ENCODE results near the gene NSMF. TPM values are rescaled to one million over a fixed set of nuclear protein-coding genes. Genes with fewer than 3 reads are reported as not detected.

The NSMF gene
- total and polyA plus RNA-seq, 2 experiments from 2014 or later, result 20.3 to 103 TPM

DNA sequence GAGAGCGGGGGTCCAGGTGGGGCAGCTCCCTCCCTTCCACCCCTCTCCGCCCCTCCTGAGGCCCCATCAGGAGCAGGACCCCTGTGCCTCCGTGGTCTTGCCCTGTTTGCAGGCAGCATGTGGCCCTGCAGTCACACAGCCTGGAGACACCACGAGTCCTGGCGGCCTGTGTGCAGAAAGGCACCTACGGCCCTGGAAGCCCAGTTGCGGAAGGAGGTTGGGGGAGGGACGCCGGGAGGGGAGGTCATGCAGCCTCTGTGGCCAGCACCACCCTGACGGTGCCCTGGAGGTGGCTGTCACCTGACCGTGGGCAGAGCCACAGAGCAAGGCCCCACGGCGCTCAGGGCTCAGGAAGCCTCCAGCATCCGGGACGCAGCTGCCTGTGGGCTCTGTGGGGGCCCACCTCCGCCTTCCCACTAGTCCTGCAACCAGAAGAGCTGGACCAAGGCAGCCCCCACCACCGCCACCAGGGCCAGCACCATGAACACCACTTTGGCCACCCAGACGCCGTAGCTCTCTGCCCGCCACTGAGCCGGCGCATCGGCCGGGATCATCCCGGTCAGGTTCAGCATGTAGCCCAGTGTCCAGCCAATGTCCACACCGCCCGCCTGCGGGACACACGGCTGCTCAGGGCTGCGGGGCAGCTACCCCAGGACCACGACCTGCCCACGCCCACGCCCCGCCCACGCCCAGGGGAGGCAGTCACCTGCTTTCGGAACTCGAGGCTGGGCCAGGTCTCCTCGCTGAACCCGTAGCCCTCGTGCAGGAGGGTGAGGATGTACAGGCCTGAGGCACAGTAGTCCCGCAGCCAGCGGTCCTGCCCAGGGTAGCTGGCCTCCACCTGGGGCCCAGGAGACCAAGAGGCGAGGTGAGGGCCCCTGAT lies 24.4 kb downstream of the NSMF start:
- H3K4me3 Mint-ChIP-seq, result no peak overlapping the region
- ATAC-seq, result no peak
- H3K9me2 ChIP-seq (ENCODE audit: insufficient read depth), result no peaks in the 10 kb centered on the region

More for the DNA sequence above, 24.4 kb downstream of the NSMF start:
- Histone ChIP-seq H3K79me2 (replicated peaks; ENCODE audit: insufficient read depth) (no peaks in the 10 kb centered on the region), H3K4me3 (no peak overlapping the region), H3K27me3 (ENCODE audit: insufficient read depth) (no peaks in the 10 kb centered on the region), H3K4me2 (no peak overlapping the region), H3K4me1 (ENCODE audit: insufficient read depth) (no peaks in the 10 kb centered on the region), H3F3A (replicated peaks; ENCODE audit: low read depth) (no peaks in the 10 kb centered on the region), H4K20me1 (replicated peaks; ENCODE audit: insufficient read depth) (no peaks in the 10 kb centered on the region), H2AFZ (no peak overlapping the region), H3K27ac (ENCODE audit: low read depth) (no peak overlapping the region), H3K36me3 (ENCODE audit: insufficient read depth) (no peaks in the 10 kb centered on the region)
- TF ChIP-seq, protein P1, sequence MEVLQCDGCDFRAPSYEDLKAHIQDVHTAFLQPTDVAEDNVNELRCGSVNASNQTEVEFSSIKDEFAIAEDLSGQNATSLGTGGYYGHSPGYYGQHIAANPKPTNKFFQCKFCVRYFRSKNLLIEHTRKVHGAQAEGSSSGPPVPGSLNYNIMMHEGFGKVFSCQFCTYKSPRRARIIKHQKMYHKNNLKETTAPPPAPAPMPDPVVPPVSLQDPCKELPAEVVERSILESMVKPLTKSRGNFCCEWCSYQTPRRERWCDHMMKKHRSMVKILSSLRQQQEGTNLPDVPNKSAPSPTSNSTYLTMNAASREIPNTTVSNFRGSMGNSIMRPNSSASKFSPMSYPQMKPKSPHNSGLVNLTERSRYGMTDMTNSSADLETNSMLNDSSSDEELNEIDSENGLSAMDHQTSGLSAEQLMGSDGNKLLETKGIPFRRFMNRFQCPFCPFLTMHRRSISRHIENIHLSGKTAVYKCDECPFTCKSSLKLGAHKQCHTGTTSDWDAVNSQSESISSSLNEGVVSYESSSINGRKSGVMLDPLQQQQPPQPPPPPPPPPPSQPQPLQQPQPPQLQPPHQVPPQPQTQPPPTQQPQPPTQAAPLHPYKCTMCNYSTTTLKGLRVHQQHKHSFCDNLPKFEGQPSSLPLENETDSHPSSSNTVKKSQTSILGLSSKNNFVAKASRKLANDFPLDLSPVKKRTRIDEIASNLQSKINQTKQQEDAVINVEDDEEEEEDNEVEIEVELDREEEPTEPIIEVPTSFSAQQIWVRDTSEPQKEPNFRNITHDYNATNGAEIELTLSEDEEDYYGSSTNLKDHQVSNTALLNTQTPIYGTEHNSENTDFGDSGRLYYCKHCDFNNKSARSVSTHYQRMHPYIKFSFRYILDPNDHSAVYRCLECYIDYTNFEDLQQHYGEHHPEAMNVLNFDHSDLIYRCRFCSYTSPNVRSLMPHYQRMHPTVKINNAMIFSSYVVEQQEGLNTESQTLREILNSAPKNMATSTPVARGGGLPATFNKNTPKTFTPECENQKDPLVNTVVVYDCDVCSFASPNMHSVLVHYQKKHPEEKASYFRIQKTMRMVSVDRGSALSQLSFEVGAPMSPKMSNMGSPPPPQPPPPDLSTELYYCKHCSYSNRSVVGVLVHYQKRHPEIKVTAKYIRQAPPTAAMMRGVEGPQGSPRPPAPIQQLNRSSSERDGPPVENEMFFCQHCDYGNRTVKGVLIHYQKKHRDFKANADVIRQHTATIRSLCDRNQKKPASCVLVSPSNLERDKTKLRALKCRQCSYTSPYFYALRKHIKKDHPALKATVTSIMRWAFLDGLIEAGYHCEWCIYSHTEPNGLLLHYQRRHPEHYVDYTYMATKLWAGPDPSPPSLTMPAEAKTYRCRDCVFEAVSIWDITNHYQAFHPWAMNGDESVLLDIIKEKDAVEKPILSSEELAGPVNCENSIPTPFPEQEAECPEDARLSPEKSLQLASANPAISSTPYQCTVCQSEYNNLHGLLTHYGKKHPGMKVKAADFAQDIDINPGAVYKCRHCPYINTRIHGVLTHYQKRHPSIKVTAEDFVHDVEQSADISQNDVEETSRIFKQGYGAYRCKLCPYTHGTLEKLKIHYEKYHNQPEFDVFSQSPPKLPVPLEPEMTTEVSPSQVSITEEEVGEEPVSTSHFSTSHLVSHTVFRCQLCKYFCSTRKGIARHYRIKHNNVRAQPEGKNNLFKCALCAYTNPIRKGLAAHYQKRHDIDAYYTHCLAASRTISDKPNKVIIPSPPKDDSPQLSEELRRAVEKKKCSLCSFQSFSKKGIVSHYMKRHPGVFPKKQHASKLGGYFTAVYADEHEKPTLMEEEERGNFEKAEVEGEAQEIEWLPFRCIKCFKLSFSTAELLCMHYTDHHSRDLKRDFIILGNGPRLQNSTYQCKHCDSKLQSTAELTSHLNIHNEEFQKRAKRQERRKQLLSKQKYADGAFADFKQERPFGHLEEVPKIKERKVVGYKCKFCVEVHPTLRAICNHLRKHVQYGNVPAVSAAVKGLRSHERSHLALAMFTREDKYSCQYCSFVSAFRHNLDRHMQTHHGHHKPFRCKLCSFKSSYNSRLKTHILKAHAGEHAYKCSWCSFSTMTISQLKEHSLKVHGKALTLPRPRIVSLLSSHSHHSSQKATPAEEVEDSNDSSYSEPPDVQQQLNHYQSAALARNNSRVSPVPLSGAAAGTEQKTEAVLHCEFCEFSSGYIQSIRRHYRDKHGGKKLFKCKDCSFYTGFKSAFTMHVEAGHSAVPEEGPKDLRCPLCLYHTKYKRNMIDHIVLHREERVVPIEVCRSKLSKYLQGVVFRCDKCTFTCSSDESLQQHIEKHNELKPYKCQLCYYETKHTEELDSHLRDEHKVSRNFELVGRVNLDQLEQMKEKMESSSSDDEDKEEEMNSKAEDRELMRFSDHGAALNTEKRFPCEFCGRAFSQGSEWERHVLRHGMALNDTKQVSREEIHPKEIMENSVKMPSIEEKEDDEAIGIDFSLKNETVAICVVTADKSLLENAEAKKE (CRISPR knock-in tag; IDR thresholded peaks at IDR 0.05), result no peak
- TF ChIP-seq EZH2phosphoT487 (IDR thresholded peaks at IDR 0.05; ENCODE audit: unreplicated experiment), result no peak
- no peak for TF ChIP-seq ZNF114 (CRISPR knock-in tag; IDR thresholded peaks at IDR 0.05)
- TF ChIP-seq, protein P2, sequence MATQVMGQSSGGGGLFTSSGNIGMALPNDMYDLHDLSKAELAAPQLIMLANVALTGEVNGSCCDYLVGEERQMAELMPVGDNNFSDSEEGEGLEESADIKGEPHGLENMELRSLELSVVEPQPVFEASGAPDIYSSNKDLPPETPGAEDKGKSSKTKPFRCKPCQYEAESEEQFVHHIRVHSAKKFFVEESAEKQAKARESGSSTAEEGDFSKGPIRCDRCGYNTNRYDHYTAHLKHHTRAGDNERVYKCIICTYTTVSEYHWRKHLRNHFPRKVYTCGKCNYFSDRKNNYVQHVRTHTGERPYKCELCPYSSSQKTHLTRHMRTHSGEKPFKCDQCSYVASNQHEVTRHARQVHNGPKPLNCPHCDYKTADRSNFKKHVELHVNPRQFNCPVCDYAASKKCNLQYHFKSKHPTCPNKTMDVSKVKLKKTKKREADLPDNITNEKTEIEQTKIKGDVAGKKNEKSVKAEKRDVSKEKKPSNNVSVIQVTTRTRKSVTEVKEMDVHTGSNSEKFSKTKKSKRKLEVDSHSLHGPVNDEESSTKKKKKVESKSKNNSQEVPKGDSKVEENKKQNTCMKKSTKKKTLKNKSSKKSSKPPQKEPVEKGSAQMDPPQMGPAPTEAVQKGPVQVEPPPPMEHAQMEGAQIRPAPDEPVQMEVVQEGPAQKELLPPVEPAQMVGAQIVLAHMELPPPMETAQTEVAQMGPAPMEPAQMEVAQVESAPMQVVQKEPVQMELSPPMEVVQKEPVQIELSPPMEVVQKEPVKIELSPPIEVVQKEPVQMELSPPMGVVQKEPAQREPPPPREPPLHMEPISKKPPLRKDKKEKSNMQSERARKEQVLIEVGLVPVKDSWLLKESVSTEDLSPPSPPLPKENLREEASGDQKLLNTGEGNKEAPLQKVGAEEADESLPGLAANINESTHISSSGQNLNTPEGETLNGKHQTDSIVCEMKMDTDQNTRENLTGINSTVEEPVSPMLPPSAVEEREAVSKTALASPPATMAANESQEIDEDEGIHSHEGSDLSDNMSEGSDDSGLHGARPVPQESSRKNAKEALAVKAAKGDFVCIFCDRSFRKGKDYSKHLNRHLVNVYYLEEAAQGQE (IDR thresholded peaks at IDR 0.05; ENCODE audit: unreplicated experiment), result no peak
- TF ChIP-seq, protein P3, sequence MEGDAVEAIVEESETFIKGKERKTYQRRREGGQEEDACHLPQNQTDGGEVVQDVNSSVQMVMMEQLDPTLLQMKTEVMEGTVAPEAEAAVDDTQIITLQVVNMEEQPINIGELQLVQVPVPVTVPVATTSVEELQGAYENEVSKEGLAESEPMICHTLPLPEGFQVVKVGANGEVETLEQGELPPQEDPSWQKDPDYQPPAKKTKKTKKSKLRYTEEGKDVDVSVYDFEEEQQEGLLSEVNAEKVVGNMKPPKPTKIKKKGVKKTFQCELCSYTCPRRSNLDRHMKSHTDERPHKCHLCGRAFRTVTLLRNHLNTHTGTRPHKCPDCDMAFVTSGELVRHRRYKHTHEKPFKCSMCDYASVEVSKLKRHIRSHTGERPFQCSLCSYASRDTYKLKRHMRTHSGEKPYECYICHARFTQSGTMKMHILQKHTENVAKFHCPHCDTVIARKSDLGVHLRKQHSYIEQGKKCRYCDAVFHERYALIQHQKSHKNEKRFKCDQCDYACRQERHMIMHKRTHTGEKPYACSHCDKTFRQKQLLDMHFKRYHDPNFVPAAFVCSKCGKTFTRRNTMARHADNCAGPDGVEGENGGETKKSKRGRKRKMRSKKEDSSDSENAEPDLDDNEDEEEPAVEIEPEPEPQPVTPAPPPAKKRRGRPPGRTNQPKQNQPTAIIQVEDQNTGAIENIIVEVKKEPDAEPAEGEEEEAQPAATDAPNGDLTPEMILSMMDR (conservative IDR thresholded peaks at IDR 0.05; ENCODE audit: low read depth in 2 of 2), result no peak
- no peak for TF ChIP-seq EZH2 (IDR thresholded peaks at IDR 0.05; ENCODE audit: low read depth, unreplicated experiment)
- TF ChIP-seq POLR2AphosphoS5 (IDR thresholded peaks at IDR 0.05; ENCODE audit: low read depth), result no peak
- no peak for TF ChIP-seq JUNB (IDR thresholded peaks at IDR 0.05; ENCODE audit: unreplicated experiment)
- no peak for TF ChIP-seq CREB1 (CRISPR knock-in tag; IDR thresholded peaks at IDR 0.05; ENCODE audit: low read depth)
- Mint-ChIP-seq H3K36me3 (ENCODE audit: low read depth) (no peaks in the 10 kb centered on the region), H3K27me3 (ENCODE audit: insufficient read depth, low read depth, poor library complexity) (no peaks in the 10 kb centered on the region), H3K4me1 (no peaks in the 10 kb centered on the region), H3K9me3 (no peaks in the 10 kb centered on the region), H3K27ac (no peak overlapping the region)
- DNase-seq (ENCODE audit: low spot score), result no peak
